Measurements from ENCODE around the gene PCDHGA8. TPM values are rescaled to one million over a fixed set of nuclear protein-coding genes. Genes with fewer than 3 reads are reported as not detected.
A peak's percentile ranks its signal among the peaks of the same experiment; 100 is the strongest.

The PCDHGA8 gene
- total RNA-seq, 3 donors from 2014 or later (not counting 1 experiment from before 2014, with no cell fraction given) = 0.07 to 0.28 (median 0.09) TPM

- H3K4me1 Mint-ChIP-seq = peaks cover 14 to 27% of the 10 kb centered on the region in 2 donors
- Histone ChIP-seq H3K9me3 (ENCODE audit: control insufficient read depth, insufficient read depth, low read length) (peaks cover 36% of the 10 kb centered on the region), H3K27me3 (ENCODE audit: control insufficient read depth, insufficient read depth, low read length) (peaks cover 74% of the 10 kb centered on the region), H3K4me3 (ENCODE audit: low read length) (no peak overlapping the region), H3K36me3 (ENCODE audit: control insufficient read depth, insufficient read depth, low read length) (no peaks in the 10 kb centered on the region), H3K4me1 (ENCODE audit: control insufficient read depth, insufficient read depth, low read length) (peaks cover 15% of the 10 kb centered on the region), H3K27ac (ENCODE audit: low read length) (no peak overlapping the region)
- no peak overlapping the region for H3K27ac Mint-ChIP-seq
- H3K4me3 Mint-ChIP-seq = no peak overlapping the region
- H3K27me3 Mint-ChIP-seq (ENCODE audit: low read depth in 2 of 2) = peaks cover 68 to 69% of the 10 kb centered on the region in 2 donors
- peaks cover 0 to 5% of the 10 kb centered on the region in 2 donors for H3K9me3 Mint-ChIP-seq
- intact Hi-C loops (cut with micrococcal nuclease) = no loop called here
- peaks cover 18% of the 10 kb centered on the region for H3K36me3 Mint-ChIP-seq
- DNase-seq = no peak
- TF ChIP-seq CTCF (IDR thresholded peaks at IDR 0.05) = no peak
- WGBS (ENCODE audit: insufficient coverage) = 47% methylated on average over 74 of the region's 74 CpGs
- ATAC-seq = no peak
Measured at GRCh38 chr5:141419074-141419880, 26.8 kb downstream of the PCDHGA8 start.

GRCh38 chr5:141420855-141421488 lies 28.5 kb downstream of the PCDHGA8 start, which contains the start of gene PCDHGA11:
Gene PCDHGA11, plus strand, starts transcription at chr5:141421051. Its CDS starts 177 bp downstream, at chr5:141421228.
- Mint-ChIP-seq H3K27ac (no peak within 1 kb of the TSS), H3K4me3 (peak within 1 kb of the TSS; percentile 58), H3K27me3 (ENCODE audit: low read depth in 2 of 2) (peaks cover 60% of the 10 kb centered on the region in 2 donors), H3K4me1 (peaks cover 10 to 18% of the 10 kb centered on the region in 2 donors), H3K36me3 (peaks cover 16% of the 10 kb centered on the region), H3K9me3 (peaks cover 0 to 5% of the 10 kb centered on the region in 2 donors)
- Histone ChIP-seq H3K4me1 (ENCODE audit: control insufficient read depth, insufficient read depth, low read length) (peaks cover 11% of the 10 kb centered on the region), H3K27ac (ENCODE audit: low read length) (no peak within 1 kb of the TSS), H3K36me3 (ENCODE audit: control insufficient read depth, insufficient read depth, low read length) (no peaks in the 10 kb centered on the region), H3K27me3 (ENCODE audit: control insufficient read depth, insufficient read depth, low read length) (peaks cover 72% of the 10 kb centered on the region), H3K9me3 (ENCODE audit: control insufficient read depth, insufficient read depth, low read length) (peaks cover 36% of the 10 kb centered on the region), H3K4me3 (ENCODE audit: low read length) (peak within 1 kb of the TSS; percentile 6)
- ATAC-seq = peak; percentile 46 to 61 (median 53)
- 9% methylated on average over 41 of the region's 42 CpGs for WGBS (ENCODE audit: insufficient coverage)
- peak; percentile 56 for TF ChIP-seq CTCF (IDR thresholded peaks at IDR 0.05)
- intact Hi-C loops (cut with micrococcal nuclease) = loop anchor here (5.0 kb wide), 1 partner anchor 34 kb away; the partner anchor contains the start of gene PCDHGB4
- DNase-seq = peak in 1 of 2 donors; percentile 56

GRCh38 chr5:141421489-141421855 lies 29.0 kb downstream of the PCDHGA8 start:
- peaks cover 70% of the 10 kb centered on the region for H3K27me3 ChIP-seq (ENCODE audit: control insufficient read depth, insufficient read depth, low read length)
- H3K27ac Mint-ChIP-seq = no peak overlapping the region

More at GRCh38 chr5:141421489-141421855, 29.0 kb downstream of the PCDHGA8 start:
- Mint-ChIP-seq H3K27me3 (ENCODE audit: low read depth in 2 of 2) (peaks cover 55 to 57% of the 10 kb centered on the region in 2 donors), H3K36me3 (peaks cover 16% of the 10 kb centered on the region), H3K9me3 (peaks cover 0 to 5% of the 10 kb centered on the region in 2 donors), H3K4me3 (peak overlapping the region; percentile 58), H3K4me1 (peaks cover 10 to 18% of the 10 kb centered on the region in 2 donors)
- TF ChIP-seq CTCF (IDR thresholded peaks at IDR 0.05) = no peak
- ATAC-seq (no peak), DNase-seq (no peak)
- intact Hi-C loops (cut with micrococcal nuclease) = loop anchor here (5.0 kb wide), 1 partner anchor 34 kb away; the partner anchor contains the start of gene PCDHGB4
- Histone ChIP-seq H3K4me3 (ENCODE audit: low read length) (no peak overlapping the region), H3K36me3 (ENCODE audit: control insufficient read depth, insufficient read depth, low read length) (no peaks in the 10 kb centered on the region), H3K9me3 (ENCODE audit: control insufficient read depth, insufficient read depth, low read length) (peaks cover 36% of the 10 kb centered on the region), H3K27ac (ENCODE audit: low read length) (no peak overlapping the region), H3K4me1 (ENCODE audit: control insufficient read depth, insufficient read depth, low read length) (peaks cover 11% of the 10 kb centered on the region)
- WGBS (ENCODE audit: insufficient coverage) = 15% methylated on average over 13 of the region's 13 CpGs
